K562 (cell line): ENCODE results near the gene PUS7. TPM values are rescaled to one million over a fixed set of nuclear protein-coding genes. Genes with fewer than 3 reads are reported as not detected.
"Not testable (repeated sequence)": the region's sequence is repeated elsewhere in the genome, so short reads cannot be mapped to it uniquely, and the experiment has no call there.

Experiments used
- ATAC-seq: fragments of 200-7000 bp; cut with Tn5 transposase; 3 replicates; pipeline ENCODE4 v1.9.1; 2020; ENCODE audit warnings: moderate library complexity
- BruUV-seq: library from RNA; stranded (reverse); fragments of 400-500 nt; replicated peaks from 2 replicates; lab custom pipeline; 2021; lab: Mats Ljungman, UMichigan
- CTCF ChIA-PET: fragments of 300-600 bp; formaldehyde crosslinking; extraction: SDS; loops from one replicate; lab custom pipeline; 2021; ENCODE audit warnings: low intra/inter-chr PET ratio; lab: Yijun Ruan, JAX
- POLR2A ChIA-PET: fragments of 300-600, 350-650 bp; sonication (Branson Sonifier 250); formaldehyde crosslinking; extraction: SDS; loops from one replicate; lab custom pipeline; 2021; ENCODE audit warnings: antibody characterized with exemption, inconsistent platforms; lab: Yijun Ruan, JAX
- DNase-seq, 4 experiments: peaks; one replicate each; pipeline versions ENCODE4 v3.0.0 to v3.0.0-alpha.2; 2011 to 2018; ENCODE audit warnings: low spot score in 3 of 4, mixed read lengths in 3 of 4; ENCODE audit errors: extremely low read depth in 1 of 4
- FAIRE-seq: peaks from 2 replicates; lab custom pipeline; 2011; peaks lifted over from hg19 to GRCh38; lab: Jason Lieb, UNC
- H2AFZ ChIP-seq: 2 replicates; pipeline ENCODE4 v1.6.0; 2011; ENCODE audit warnings: low read depth, low read length, control low read depth, inconsistent platforms
- H3K27ac ChIP-seq: fragments of 200-600 bp; 3 replicates; pipeline ENCODE4 v1.8.0; 2011; ENCODE audit warnings: low read depth, mild to moderate bottlenecking, control low read depth, inconsistent platforms, low read length, moderate library complexity, mixed read lengths; ENCODE audit errors: extremely low read depth
- H3K27me3 ChIP-seq, 2 experiments: fragments of 300-600 bp in 1 of 2; 2 replicates in 1 of 2; 3 replicates in 1 of 2; pipeline versions ENCODE4 v1.6.0 to v1.8.0; 2011; ENCODE audit warnings: inconsistent platforms in 2 of 2, low read length in 2 of 2, mild to moderate bottlenecking in 1 of 2, mixed read lengths in 1 of 2, moderate library complexity in 1 of 2; ENCODE audit not compliant: control insufficient read depth in 2 of 2, insufficient read depth in 2 of 2
- H3K36me3 ChIP-seq: fragments of 300-600 bp; 3 replicates; pipeline ENCODE4 v1.8.0; 2011; ENCODE audit warnings: mild to moderate bottlenecking, low read length, inconsistent platforms; ENCODE audit not compliant: control insufficient read depth, insufficient read depth
- H3K4me1 ChIP-seq, 2 experiments: fragments of 200-600 bp in 1 of 2; replicated peaks in 1 of 2; 2 replicates in 1 of 2; 3 replicates in 1 of 2; pipeline versions ENCODE4 v1.5.1 to v1.8.0; 2011; ENCODE audit warnings: inconsistent platforms in 2 of 2, low read length in 2 of 2, mild to moderate bottlenecking in 1 of 2, mixed read lengths in 1 of 2, moderate library complexity in 1 of 2; ENCODE audit not compliant: control insufficient read depth in 2 of 2, insufficient read depth in 2 of 2
- H3K4me2 ChIP-seq: 2 replicates; pipeline ENCODE4 v1.6.1; 2011; ENCODE audit warnings: low read length, control low read depth, inconsistent platforms, mixed read lengths; ENCODE audit not compliant: insufficient read depth
- H3K4me3 ChIP-seq: fragments of 200-600 bp; sonication (generic), shearing (Covaris generic); 2 replicates; pipeline ENCODE4 v1.5.1; 2016; ENCODE audit warnings: control low read depth, inconsistent platforms
- H3K79me2 ChIP-seq: fragments of 200-600 bp; 3 replicates; pipeline ENCODE4 v1.8.0; 2011; ENCODE audit warnings: low read length, inconsistent platforms; ENCODE audit not compliant: control insufficient read depth, insufficient read depth
- H3K9ac ChIP-seq, 2 experiments: 2 replicates each; pipeline versions ENCODE4 v1.6.0 to v1.6.1; 2011; ENCODE audit warnings: low read depth in 2 of 2, low read length in 2 of 2, control low read depth in 1 of 2, inconsistent platforms in 1 of 2, mild to moderate bottlenecking in 1 of 2, mixed read lengths in 1 of 2; ENCODE audit not compliant: insufficient read depth in 1 of 2
- H3K9me1 ChIP-seq: one replicate; pipeline ENCODE4 v1.6.0; 2011; ENCODE audit warnings: inconsistent platforms, mild to moderate bottlenecking, low read length, moderate library complexity; ENCODE audit not compliant: control insufficient read depth, insufficient read depth
- H3K9me3 ChIP-seq: replicated peaks from 2 replicates; pipeline ENCODE4 v1.5.1; 2011; ENCODE audit warnings: low read depth, low read length, inconsistent platforms; ENCODE audit not compliant: control insufficient read depth, insufficient read depth
- H4K20me1 ChIP-seq: replicated peaks from 2 replicates; pipeline ENCODE4 v1.6.1; 2011; ENCODE audit warnings: low read length, inconsistent platforms, mixed read lengths; ENCODE audit not compliant: control insufficient read depth, insufficient read depth
- ATF6 ChIP-seq: sonication (generic); formaldehyde crosslinking; IDR thresholded peaks from 2 replicates; pipeline ENCODE4 v1.4.0; 2020; ENCODE audit warnings: mild to moderate bottlenecking, missing genetic modification reagents
- NBN ChIP-seq: fragments of 450-650 bp; IDR thresholded peaks from 2 replicates; pipeline ENCODE4 v1.6.1; 2016; ENCODE audit warnings: low read depth, mild to moderate bottlenecking
- NR1H2 ChIP-seq: sonication (generic); formaldehyde crosslinking; IDR thresholded peaks from 2 replicates; pipeline ENCODE4 v1.4.0; 2020; ENCODE audit warnings: mild to moderate bottlenecking, missing genetic modification reagents
- ZNF121 ChIP-seq: sonication (generic); formaldehyde crosslinking; conservative IDR thresholded peaks from 2 replicates; pipeline ENCODE4 v1.8.0; 2022; ENCODE audit warnings: missing genetic modification reagents
- WGBS: fragments of 100-300 bp; shearing (Covaris generic); methylation state at CpG from one replicate; pipeline ENCODE4 v1.1.6; 2016; ENCODE audit warnings: low coverage, mixed read lengths; ENCODE audit not compliant: insufficient coverage; ENCODE audit errors: missing lambda C conversion rate; 5-methylcytosine and 5-hydroxymethylcytosine counted together
- in situ Hi-C: fragments of 300-500 bp; cut with MboI; formaldehyde crosslinking; loops from 4 replicates; pipeline ENCODE4 v1.15.0; 2018; ENCODE audit warnings: inconsistent platforms, mixed read lengths
- intact Hi-C: fragments of 100-400 bp; cut with micrococcal nuclease; formaldehyde crosslinking; loops from 2 replicates; pipeline ENCODE4 v1.14.2; 2022
- polyA plus RNA-seq, 8 experiments: library from polyadenylated mRNA; depleted of rRNA in 4 of 8; stranded (reverse) in 5 of 8; unstranded in 3 of 8; fragments of >200 nt; fragmentation: Nextera tagmentation in 2 of 8; fragmentation: Illumina TruSeq in 1 of 8; extraction: Ambion mirVana in 2 of 8; extraction: Trizol in 1 of 8; gene quantifications; 2 replicates each; pipeline versions ENCODE4 v1.2.1 to v1.2.3, GENCODE V29; 2011 to 2014; ENCODE audit warnings: inconsistent platforms in 1 of 8, missing spikeins in 1 of 8
- total RNA-seq, 7 experiments: library from RNA; depleted of rRNA in 6 of 7; stranded (reverse); fragments of >200 nt in 6 of 7; fragmentation: Illumina TruSeq in 2 of 7; extraction: Trizol in 2 of 7; gene quantifications; 2 replicates each; pipeline versions ENCODE4 v1.2.1 to v1.2.3, GENCODE V29; 2011 to 2021; ENCODE audit warnings: low replicate concordance in 1 of 7

The PUS7 gene
- total and polyA plus RNA-seq, 9 of the 15 experiments (the other 6 are each of a cell fraction or from before 2014, with no cell fraction given): 15.1 to 95.6 (median 63.2) TPM

GRCh38 chr7:105520620-105521019 is 1.5 kb downstream of the PUS7 start:
- Histone ChIP-seq H3K79me2 (peaks cover 61% of the 10 kb centered on the region), H3K27ac (peak overlapping the region; percentile 86), H3K4me3 (peak overlapping the region; percentile 98), H3K4me1 (peaks cover 17 to 29% of the 10 kb centered on the region in 2 experiments; a peak in 3 of 5 replicates), H3K4me2 (peak overlapping the region; percentile 98), H3K36me3 (peaks cover 37% of the 10 kb centered on the region), H3K9ac (peak overlapping the region; percentile 91 to 100)
- FAIRE-seq, H3K9me3 ChIP-seq, H3K27me3 ChIP-seq, ATAC-seq, H3K9me1 ChIP-seq, H4K20me1 ChIP-seq, H2AFZ ChIP-seq, in situ Hi-C loops, CTCF ChIA-PET, DNase-seq: not testable (repeated sequence)
- POLR2A ChIA-PET: interaction anchor here (1.1 to 2.3 kb wide), 3 partner anchors 9 to 11 kb away, joined by 5 to 16 read pairs (median 5); partner anchors contain the start of gene RINT1
- intact Hi-C loops: loop anchor here (10.0 kb wide), 1 partner anchor 506 kb away; the partner anchor contains the start of gene KMT2E
- TF ChIP-seq NR1H2 (0 out of 2 replicates have a peak, but pooled peaks have one; percentile 42), ZNF121 (peak; percentile 98), NBN (0 out of 2 replicates have a peak, but pooled peaks have one; percentile 17), ATF6 (CRISPR knock-in tag) (0 out of 2 replicates have a peak, but pooled peaks have one; percentile 63)
- TSS peak; percentile 52 for BruUV-seq
- WGBS: 63% methylated on average over 7 of the region's 7 CpGs
